ENCODE results near the gene HOXB7. TPM values are rescaled to one million over a fixed set of nuclear protein-coding genes. Genes with fewer than 3 reads are reported as not detected.

Gene HOXB7
- polyA plus RNA-seq, 1 donor = 1.8 TPM

GRCh38 chr17:48579760-48580554 lies 30.9 kb downstream of the HOXB7 start:
- no peak for DNase-seq (ENCODE audit: low read depth)

DNA sequence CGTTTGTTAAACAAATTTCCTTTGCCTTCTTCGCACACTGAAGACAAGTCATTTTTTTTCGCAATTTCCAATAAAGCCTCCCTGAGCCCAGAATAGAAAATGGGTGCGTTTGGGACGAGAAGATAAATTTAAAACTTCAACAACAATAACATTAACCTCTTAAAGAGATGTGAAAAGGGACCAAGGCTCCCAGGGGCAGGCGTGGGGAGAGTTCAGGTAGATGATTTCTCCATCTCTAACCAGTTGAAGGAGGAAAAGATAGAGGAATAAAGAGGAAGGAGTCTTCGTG lies 31.4 kb downstream of the HOXB7 start:
- no peak for DNase-seq (ENCODE audit: low read depth)

- no peak for DNase-seq (ENCODE audit: low read depth)
Measured at GRCh38 chr17:48578616-48579470, 32.0 kb downstream of the HOXB7 start.

DNA sequence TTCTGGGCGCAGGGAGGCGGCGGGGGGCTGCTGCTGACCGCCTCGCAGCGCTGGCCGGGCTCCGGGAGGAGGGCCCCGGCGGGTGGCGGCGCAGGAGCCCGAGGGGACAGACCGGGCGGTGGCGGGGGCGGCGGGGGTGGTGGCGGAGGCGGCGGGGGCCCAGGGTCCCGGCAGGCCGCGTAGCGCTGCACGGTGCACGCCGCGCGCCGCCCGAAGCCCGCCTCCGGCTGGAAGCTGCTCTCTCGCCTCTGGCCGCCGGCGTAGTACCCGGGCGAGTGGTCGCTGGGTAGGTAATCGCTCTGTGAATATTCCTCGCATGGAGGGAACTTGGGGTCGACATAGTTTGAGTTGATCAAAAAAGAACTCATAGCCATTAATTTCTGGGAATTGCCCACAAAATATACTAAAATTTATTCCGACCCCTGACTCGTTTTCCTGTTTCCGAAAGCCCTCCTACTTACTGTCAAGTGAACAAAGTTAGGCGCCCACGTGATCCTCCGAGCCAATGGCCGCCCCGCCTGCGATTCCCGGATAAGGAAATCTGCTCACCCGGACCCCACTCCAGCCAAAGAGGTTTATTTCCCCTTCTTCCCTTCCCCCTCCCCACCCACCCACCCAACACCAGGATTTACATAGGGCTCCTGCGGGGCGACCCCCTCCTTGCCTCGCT lies 32.7 kb downstream of the HOXB7 start, which contains the start of gene HOXB4:
TSS of gene HOXB4 (minus strand) at position 405 of the 670 bp plus-strand sequence. CDS start at position 374, 31 bp downstream.
- DNase-seq (ENCODE audit: low read depth) = no peak

- no peak for DNase-seq (ENCODE audit: low read depth)
Measured at GRCh38 chr17:48577330-48577945, 33.4 kb downstream of the HOXB7 start.

- DNase-seq (ENCODE audit: low read depth) = no peak
Measured at GRCh38 chr17:48576479-48577309, 34.1 kb downstream of the HOXB7 start.

DNA sequence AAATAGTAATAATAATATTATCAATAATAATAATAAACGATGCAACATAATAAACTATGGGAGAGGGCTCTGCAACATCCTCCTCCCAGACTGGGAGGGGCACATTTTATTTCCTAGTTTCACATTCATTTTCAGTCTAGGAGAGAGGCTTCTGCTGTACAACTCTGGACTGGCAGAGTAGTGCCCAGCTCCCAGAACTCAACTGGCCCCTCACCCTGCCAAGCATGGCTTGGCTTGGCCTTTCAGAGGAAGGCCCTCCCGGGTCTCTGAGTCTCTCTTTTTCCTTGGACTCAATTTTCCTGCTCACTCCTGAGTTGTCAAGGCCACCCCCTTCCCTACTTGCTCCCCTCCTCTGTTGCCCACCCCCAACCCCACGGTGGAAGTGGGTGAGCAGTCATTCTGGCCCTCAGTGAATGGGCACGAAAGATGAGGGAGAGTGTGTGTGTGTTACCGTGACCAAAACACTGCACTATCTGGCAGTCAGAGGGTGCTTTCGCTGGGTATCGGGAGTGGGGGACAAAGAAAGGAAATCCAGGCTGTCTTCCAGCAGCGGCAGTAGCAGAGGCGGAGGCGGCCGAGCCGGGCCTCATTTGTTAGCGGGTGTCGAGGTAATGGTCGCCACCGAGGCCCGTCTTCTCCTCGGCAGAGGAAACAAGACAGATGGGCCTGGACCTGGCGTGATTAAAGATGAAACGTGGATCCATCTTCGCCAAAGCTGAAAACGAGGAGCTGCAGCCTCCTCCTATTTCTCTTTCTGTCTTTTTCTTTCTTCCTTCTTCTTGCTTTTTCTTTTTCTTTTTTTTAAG lies 34.9 kb downstream of the HOXB7 start:
- no peak for DNase-seq (ENCODE audit: low read depth)

DNA sequence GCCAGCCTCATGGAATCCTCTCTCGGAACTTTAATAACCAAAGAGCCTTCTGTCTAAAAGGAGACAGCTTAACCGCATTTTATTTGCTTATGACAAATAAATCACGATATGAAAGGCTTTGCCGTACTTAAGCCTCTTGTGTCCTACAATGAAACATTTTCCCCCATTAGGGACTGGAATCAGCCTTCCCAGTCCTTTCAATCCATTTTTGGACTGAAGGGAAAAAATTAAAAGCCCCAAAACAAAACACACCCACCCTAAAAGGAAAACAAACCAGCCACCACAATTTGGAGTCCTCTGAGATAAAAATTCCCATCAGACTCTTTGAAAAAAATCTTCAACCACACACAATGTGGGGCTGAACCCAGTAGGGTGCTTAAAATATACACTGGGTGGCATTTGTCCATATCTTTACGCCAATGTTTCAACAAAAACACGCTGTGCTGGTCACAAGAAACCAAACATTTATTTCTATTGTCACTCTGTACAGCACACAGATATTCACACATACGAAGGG lies 35.7 kb downstream of the HOXB7 start:
- DNase-seq (ENCODE audit: low read depth) = no peak

DNA sequence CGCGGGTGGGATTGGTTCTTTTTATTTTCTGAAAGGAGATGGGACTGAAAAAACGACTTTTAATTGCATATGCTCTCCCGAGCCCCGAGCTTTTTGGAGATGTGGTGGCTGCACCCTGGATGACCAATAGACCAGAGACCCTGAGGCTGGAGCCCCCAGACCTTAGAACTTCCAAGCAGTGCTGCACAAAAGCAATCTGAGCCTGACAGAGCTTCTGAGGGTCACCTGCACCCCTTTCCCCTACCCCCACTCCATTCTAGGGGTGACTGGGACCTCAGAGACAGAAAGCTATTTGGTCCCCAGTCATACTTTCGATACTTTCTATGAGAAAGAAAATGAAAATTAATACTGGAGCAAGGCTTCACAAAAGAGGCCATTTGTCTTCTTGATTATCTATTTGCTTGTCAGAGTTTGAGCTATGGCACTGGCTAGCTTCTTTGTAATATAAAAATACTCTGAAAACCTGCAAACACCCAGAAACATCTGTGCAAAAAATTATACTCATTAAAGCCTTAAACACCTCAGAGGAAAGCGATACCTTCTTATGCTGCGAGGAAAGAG lies 36.2 kb downstream of the HOXB7 start:
- no peak for DNase-seq (ENCODE audit: low read depth)

DNA sequence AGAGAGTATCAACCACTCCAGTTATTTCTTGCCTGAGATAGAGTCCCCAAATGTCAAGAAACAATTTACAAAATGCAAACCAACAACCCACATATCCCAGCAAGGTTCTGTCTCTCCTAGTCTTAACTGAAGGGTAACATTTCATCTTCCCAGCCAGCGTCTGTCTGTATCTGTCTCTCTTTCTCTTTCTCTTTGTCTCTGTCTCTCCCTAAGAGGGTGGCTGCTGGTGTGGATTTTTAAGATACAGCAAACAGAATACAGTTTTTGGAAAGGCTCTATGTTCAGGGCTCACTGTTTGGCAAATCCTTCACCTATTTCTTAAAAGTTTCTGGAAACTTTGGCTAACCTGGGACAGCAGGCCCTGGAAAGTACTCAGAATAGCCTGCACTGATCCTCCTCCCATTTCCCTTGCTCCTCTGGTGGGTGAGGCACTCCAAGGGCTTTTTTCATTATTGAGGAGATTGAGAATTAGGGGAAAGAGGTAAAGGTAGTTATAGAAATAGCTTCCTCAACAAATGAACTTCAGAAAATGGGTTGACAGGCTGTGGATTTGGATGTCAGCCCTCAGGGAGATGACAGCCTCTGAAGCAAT lies 38.9 kb downstream of the HOXB7 start:
- DNase-seq (ENCODE audit: low read depth) = no peak

DNA sequence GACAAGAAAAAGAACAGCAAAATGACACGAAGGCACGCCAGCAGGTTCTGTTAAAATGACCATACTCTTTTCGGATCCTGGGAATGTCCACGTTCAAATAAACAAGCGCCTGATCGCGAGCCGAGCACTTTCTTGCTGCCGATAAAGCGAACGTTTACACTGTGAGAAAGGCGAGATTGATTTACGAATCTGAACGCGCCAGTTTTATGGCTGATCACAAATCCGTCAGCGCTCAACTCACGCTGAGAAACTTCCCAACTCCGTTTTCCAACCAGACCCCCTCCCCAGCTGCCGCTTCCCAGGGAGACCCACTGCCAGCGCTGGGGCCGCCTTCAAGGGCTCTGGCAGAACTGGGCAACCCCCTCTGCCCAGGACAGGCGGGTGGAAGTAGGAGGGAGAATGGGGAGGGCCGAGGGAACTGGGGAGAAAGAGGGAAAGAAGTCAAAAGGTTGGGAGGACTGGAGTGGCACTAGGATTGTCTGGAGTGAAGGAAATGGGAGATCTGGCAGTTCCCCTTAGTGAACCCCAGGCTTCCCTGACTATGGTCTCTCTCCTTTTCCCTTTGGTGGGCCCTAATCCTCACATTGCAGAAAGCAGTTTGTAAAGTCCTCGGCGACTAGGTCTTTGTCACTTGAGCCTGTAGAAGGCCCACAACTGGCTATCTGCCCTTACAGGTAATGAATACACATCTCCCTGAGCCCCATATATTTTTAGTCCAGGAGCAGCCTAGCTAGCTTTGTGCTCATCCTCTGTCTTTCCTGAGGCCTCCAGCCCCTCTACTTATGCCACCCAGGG lies 39.6 kb downstream of the HOXB7 start:
- DNase-seq (ENCODE audit: low read depth) = no peak

GRCh38 chr17:48570325-48571023 lies 40.3 kb downstream of the HOXB7 start:
- no peak for DNase-seq (ENCODE audit: low read depth)

DNA sequence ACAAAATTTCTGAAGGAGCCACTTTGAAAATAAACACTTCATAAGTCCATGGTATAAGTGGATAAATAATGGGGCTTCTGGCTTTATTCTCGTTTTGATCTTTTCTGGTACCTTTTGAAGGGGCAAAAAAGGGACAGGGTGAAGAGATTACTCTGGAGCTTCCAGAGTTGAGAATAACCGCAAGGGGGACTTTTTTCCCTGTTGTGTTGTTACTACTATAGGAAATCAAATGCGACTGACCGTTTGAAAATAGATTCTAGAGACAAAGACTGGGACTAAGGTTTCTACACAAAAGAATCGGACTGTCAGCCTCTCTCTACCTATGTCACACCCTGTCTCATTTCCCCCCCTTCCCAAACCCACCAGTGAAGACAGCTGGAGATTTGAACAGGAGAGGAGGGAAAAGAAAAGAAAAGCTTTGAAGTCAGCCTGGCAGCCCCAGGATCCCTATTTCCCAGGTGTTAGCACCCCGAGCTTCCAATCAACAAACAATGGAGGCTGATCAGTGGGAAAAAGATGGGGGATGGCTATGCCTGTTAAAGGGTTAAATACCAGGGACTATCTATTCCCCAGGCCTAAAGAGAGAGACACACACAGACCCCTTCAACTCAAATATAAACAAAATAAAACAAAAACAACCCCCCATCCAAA lies 41.0 kb downstream of the HOXB7 start:
- DNase-seq (ENCODE audit: low read depth) = no peak

- no peak for DNase-seq (ENCODE audit: low read depth)
Measured at GRCh38 chr17:48569240-48569582, 41.6 kb downstream of the HOXB7 start.

GRCh38 chr17:48568499-48569239 lies 42.1 kb downstream of the HOXB7 start:
- DNase-seq (ENCODE audit: low read depth) = no peak

GRCh38 chr17:48567646-48568354 lies 43.0 kb downstream of the HOXB7 start:
- DNase-seq (ENCODE audit: low read depth) = no peak

Measured in forelimb muscle (tissue), 1 donor.